IMR-90 (cell line): ENCODE data around the gene CNGB1. TPM values are rescaled to one million over a fixed set of nuclear protein-coding genes. Genes with fewer than 3 reads are reported as not detected.

ENCODE experiments used
- ATAC-seq: fragments of 200-7000 bp; cut with Tn5 transposase; 2 replicates; pipeline ENCODE4 v1.9.1; 2020; ENCODE audit warnings: low read depth, mild to moderate bottlenecking, moderate library complexity
- BruUV-seq: library from RNA; stranded (reverse); fragments of 400-500 nt; replicated peaks from 2 replicates; lab custom pipeline; 2021; lab: Mats Ljungman, UMichigan
- CTCF ChIA-PET: fragments of 300-600 bp; formaldehyde crosslinking; extraction: SDS; loops from one replicate; lab custom pipeline; 2021; ENCODE audit warnings: antibody characterized with exemption; lab: Yijun Ruan, JAX
- POLR2A ChIA-PET: fragments of 300-600 bp; sonication (Branson Sonifier 250); formaldehyde crosslinking; loops from one replicate; lab custom pipeline; 2022; ENCODE audit warnings: antibody characterized with exemption; ENCODE audit not compliant: unreplicated experiment; lab: Charles Lee
- DNase-seq: peaks from one replicate; pipeline ENCODE4 v3.0.0; 2013
- H2AFZ ChIP-seq: replicated peaks from 2 replicates; pipeline ENCODE3; 2013; ENCODE audit warnings: low read length, mild to moderate bottlenecking; ENCODE audit not compliant: poor library complexity
- H2AK5ac ChIP-seq: 2 replicates; pipeline ENCODE4 v1.6.1; 2013; ENCODE audit warnings: low read depth, low read length, inconsistent platforms
- H2AK9ac ChIP-seq: replicated peaks from 2 replicates; pipeline ENCODE3; 2013; ENCODE audit warnings: mild to moderate bottlenecking, low read depth, low read length, moderate library complexity; ENCODE audit not compliant: poor library complexity
- H2BK120ac ChIP-seq: 2 replicates; pipeline ENCODE4 v1.6.1; 2013; ENCODE audit warnings: low read depth, low read length, inconsistent platforms
- H2BK15ac ChIP-seq: 3 replicates; pipeline ENCODE4 v1.6.1; 2013; ENCODE audit warnings: low read depth, low read length, inconsistent platforms
- H2BK20ac ChIP-seq: 2 replicates; pipeline ENCODE4 v1.6.1; 2013; ENCODE audit warnings: low read depth, mild to moderate bottlenecking, inconsistent platforms, low read length, moderate library complexity
- H2BK5ac ChIP-seq: 2 replicates; pipeline ENCODE4 v1.6.1; 2013; ENCODE audit warnings: mild to moderate bottlenecking, low read depth, low read length, inconsistent platforms; ENCODE audit not compliant: poor library complexity, severe bottlenecking
- H3K14ac ChIP-seq: replicated peaks from 2 replicates; pipeline ENCODE4 v1.6.1; 2013; ENCODE audit warnings: low read depth, low read length, inconsistent platforms
- H3K18ac ChIP-seq: 2 replicates; pipeline ENCODE4 v1.6.1; 2013; ENCODE audit warnings: low read depth, low read length, control low read depth
- H3K23ac ChIP-seq: 2 replicates; pipeline ENCODE4 v1.6.1; 2013; ENCODE audit warnings: low read depth, low read length, inconsistent platforms
- H3K27ac ChIP-seq: 2 replicates; pipeline ENCODE4 v1.5.1; 2013; ENCODE audit warnings: mild to moderate bottlenecking, control low read depth, low read length; ENCODE audit not compliant: insufficient read depth
- H3K27me3 ChIP-seq: 2 replicates; pipeline ENCODE4 v1.6.1; 2013; ENCODE audit warnings: low read length; ENCODE audit not compliant: control insufficient read depth, insufficient read depth
- H3K36me3 ChIP-seq: 2 replicates; pipeline ENCODE4 v1.6.1; 2013; ENCODE audit warnings: low read length, mixed read lengths; ENCODE audit not compliant: control insufficient read depth, insufficient read depth
- H3K4ac ChIP-seq: 2 replicates; pipeline ENCODE4 v1.6.1; 2013; ENCODE audit warnings: low read depth, low read length, inconsistent platforms
- H3K4me1 ChIP-seq: 2 replicates; pipeline ENCODE4 v1.6.1; 2013; ENCODE audit warnings: low read length, mixed read lengths; ENCODE audit not compliant: control insufficient read depth, insufficient read depth
- H3K4me2 ChIP-seq: 2 replicates; pipeline ENCODE4 v1.6.1; 2013; ENCODE audit warnings: low read depth, mild to moderate bottlenecking, control low read depth, low read length, moderate library complexity
- H3K4me3 ChIP-seq: 2 replicates; pipeline ENCODE4 v1.5.1; 2013; ENCODE audit warnings: low read depth, mild to moderate bottlenecking, control low read depth, low read length, moderate library complexity; ENCODE audit not compliant: insufficient read depth
- H3K56ac ChIP-seq: 2 replicates; pipeline ENCODE4 v1.6.1; 2013; ENCODE audit warnings: low read length, inconsistent platforms; ENCODE audit not compliant: insufficient read depth; ENCODE audit errors: extremely low read depth
- H3K79me1 ChIP-seq, 2 experiments: 2 replicates each; pipeline ENCODE4 v1.6.1; 2013; ENCODE audit warnings: low read length in 2 of 2, inconsistent platforms in 1 of 2, low read depth in 1 of 2
- H3K9ac ChIP-seq: 2 replicates; pipeline ENCODE4 v1.6.1; 2013; ENCODE audit warnings: low read depth, low read length, control low read depth
- H3K9me1 ChIP-seq: 2 replicates; pipeline ENCODE4 v1.6.1; 2013; ENCODE audit warnings: low read length, inconsistent platforms; ENCODE audit not compliant: insufficient read depth
- H3K9me3 ChIP-seq: 2 replicates; pipeline ENCODE4 v1.6.1; 2013; ENCODE audit warnings: low read length; ENCODE audit not compliant: control insufficient read depth, insufficient read depth
- H4K20me1 ChIP-seq: 2 replicates; pipeline ENCODE4 v1.6.1; 2013; ENCODE audit warnings: low read length, inconsistent platforms; ENCODE audit not compliant: insufficient read depth
- H4K5ac ChIP-seq: 2 replicates; pipeline ENCODE4 v1.6.1; 2013; ENCODE audit warnings: mild to moderate bottlenecking, low read depth, low read length, control low read depth
- H4K8ac ChIP-seq, 2 experiments: 2 replicates each; pipeline ENCODE4 v1.6.1; 2013; ENCODE audit warnings: low read depth in 2 of 2, low read length in 2 of 2, control low read depth in 1 of 2, inconsistent platforms in 1 of 2
- H4K91ac ChIP-seq: 2 replicates; pipeline ENCODE4 v1.6.1; 2013; ENCODE audit warnings: low read depth, low read length, inconsistent platforms; ENCODE audit not compliant: insufficient read depth
- CEBPB ChIP-seq: IDR thresholded peaks from 2 replicates; pipeline ENCODE4 v1.6.1; 2012; ENCODE audit warnings: low read depth, low read length, improper control_type of control experiment
- CHD1 ChIP-seq: IDR thresholded peaks from 2 replicates; pipeline ENCODE4 v1.6.1; 2012; ENCODE audit warnings: low read depth, low read length, improper control_type of control experiment
- FOS ChIP-seq: fragments of 150-350 bp; IDR thresholded peaks from 2 replicates; pipeline ENCODE4 v1.6.1; 2016; ENCODE audit warnings: low read depth, low read length
- MAFK ChIP-seq: IDR thresholded peaks from 2 replicates; pipeline ENCODE4 v1.6.1; 2012; ENCODE audit warnings: low read depth, low read length, improper control_type of control experiment
- NFE2L2 ChIP-seq: fragments of 150-350 bp; IDR thresholded peaks from 2 replicates; pipeline ENCODE4 v1.6.1; 2016; ENCODE audit warnings: low read depth, mild to moderate bottlenecking, low read length
- POLR2A ChIP-seq: IDR thresholded peaks from 2 replicates; pipeline ENCODE4 v1.6.1; 2012; ENCODE audit warnings: mild to moderate bottlenecking, low read depth, low read length
- RFX5 ChIP-seq: IDR thresholded peaks from 2 replicates; pipeline ENCODE4 v1.8.0; 2012; ENCODE audit warnings: low read depth, mild to moderate bottlenecking, low read length, moderate library complexity
- SMC3 ChIP-seq: fragments of 150-350 bp; IDR thresholded peaks from 2 replicates; pipeline ENCODE4 v1.6.1; 2016; ENCODE audit warnings: low read depth, mild to moderate bottlenecking, antibody characterized with exemption, low read length, moderate library complexity
- WGBS, 2 experiments: methylation state at CpG; one replicate each; pipeline versions ENCODE4 v1.1.5 to v1.1.7; 2013; ENCODE audit warnings: missing lambda C conversion rate in 2 of 2; ENCODE audit not compliant: insufficient read length in 1 of 2; ENCODE audit errors: extremely low coverage in 2 of 2; 5-methylcytosine and 5-hydroxymethylcytosine counted together
- dilution Hi-C: fragments of 300-500 bp; cut with HindIII; formaldehyde crosslinking; loops from one replicate; pipeline ENCODE4 v1.14.3; 2018; ENCODE audit warnings: low sequenced_read_pairs; ENCODE audit not compliant: unreplicated experiment
- in situ Hi-C: fragments of 300-500 bp; cut with MboI; formaldehyde crosslinking; loops from 3 replicates; pipeline ENCODE4 v1.14.3; 2019; ENCODE audit warnings: low sequenced_read_pairs, inconsistent platforms, mixed read lengths
- intact Hi-C: fragments of 100-400 bp; cut with micrococcal nuclease; formaldehyde crosslinking; loops from 2 replicates; pipeline ENCODE4 v1.10.0; 2022
- polyA plus RNA-seq, 3 experiments: library from polyadenylated mRNA; depleted of rRNA; stranded (reverse); fragments of >200 nt; gene quantifications; 2 replicates each; pipeline ENCODE4 v1.2.3, GENCODE V29; 2012; ENCODE audit warnings: low replicate concordance in 1 of 3
- total RNA-seq: library from RNA; depleted of rRNA; stranded (reverse); fragments of >200 nt; gene quantifications from 2 replicates; pipeline ENCODE4 v1.2.3, GENCODE V29; 2012
- TF ChIP-seq, protein P1 (sequence below): fragments of 150-350 bp; IDR thresholded peaks from 2 replicates; pipeline ENCODE4 v1.6.1; 2016; ENCODE audit warnings: low read depth, mild to moderate bottlenecking, low read length, moderate library complexity, borderline replicate concordance
- TF ChIP-seq, protein P2 (sequence below): fragments of 150-350 bp; IDR thresholded peaks from 2 replicates; pipeline ENCODE4 v1.6.1; 2017; ENCODE audit warnings: mild to moderate bottlenecking, antibody characterized with exemption, low read length, low read depth

CNGB1 gene
- total and polyA plus RNA-seq, 2 of the 4 experiments (the other 2 are of a cell fraction), result not detected

DNA sequence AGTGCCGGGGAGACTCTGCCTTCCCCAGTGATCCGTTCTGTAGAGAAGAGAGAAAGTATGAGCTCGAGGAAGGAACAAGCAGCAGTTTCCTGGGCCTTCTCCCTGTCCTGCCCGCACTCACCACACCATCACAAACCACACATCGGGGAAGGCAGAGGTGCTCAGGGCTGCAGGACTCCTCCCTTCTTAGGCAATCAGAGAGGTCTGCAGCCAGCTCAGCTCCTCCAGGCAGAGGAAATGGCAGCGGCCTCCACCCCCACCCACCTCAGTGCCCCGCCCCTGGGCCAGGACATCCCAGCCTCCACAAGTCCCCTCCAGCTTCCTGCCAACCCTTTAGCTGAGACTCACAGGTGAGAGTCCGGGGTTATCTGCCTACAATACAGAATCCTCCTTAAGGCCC lies 27.6 kb upstream of the CNGB1 start:
- no peak overlapping the region for H2AK5ac ChIP-seq
- no peak overlapping the region for H2BK20ac ChIP-seq
- H3K4ac ChIP-seq, result no peak overlapping the region
- no peak overlapping the region for H3K18ac ChIP-seq
- no peak overlapping the region for H2BK120ac ChIP-seq
- no peak overlapping the region for H2AFZ ChIP-seq
- no peak overlapping the region for H3K27ac ChIP-seq
- no CpG with 5 or more reads among the region's 8 CpGs for WGBS, 2 experiments
- peaks cover 11% of the 10 kb centered on the region; the same call in 1 of the 2 replicates for H3K9me1 ChIP-seq
- H3K14ac ChIP-seq, result no peak overlapping the region
- no peak overlapping the region for H3K56ac ChIP-seq
- no peak overlapping the region for H2BK15ac ChIP-seq
- peaks cover 18 to 65% of the 10 kb centered on the region in 2 experiments for H3K79me1 ChIP-seq
- H2AK9ac ChIP-seq, result peak overlapping the region; percentile 37
- intact Hi-C loops (no loop called here), in situ Hi-C loops (no loop called here), dilution Hi-C loops (no loop called here)
- no peak overlapping the region for H4K91ac ChIP-seq
- H3K36me3 ChIP-seq, result peaks cover 42% of the 10 kb centered on the region; the same call in 1 of the 2 replicates
- no peak overlapping the region for H4K8ac ChIP-seq
- H2BK5ac ChIP-seq, result no peak overlapping the region
- no peak overlapping the region for H3K23ac ChIP-seq
- ChIA-PET CTCF (no interaction called here), POLR2A (no interaction called here)
- BruUV-seq, result no TSS peak
- no peaks in the 10 kb centered on the region for H3K27me3 ChIP-seq
- TF ChIP-seq RFX5, result no peak
- no peak for TF ChIP-seq CHD1
- TF ChIP-seq MAFK, result no peak
- no peak for TF ChIP-seq POLR2A
- TF ChIP-seq, protein P1, sequence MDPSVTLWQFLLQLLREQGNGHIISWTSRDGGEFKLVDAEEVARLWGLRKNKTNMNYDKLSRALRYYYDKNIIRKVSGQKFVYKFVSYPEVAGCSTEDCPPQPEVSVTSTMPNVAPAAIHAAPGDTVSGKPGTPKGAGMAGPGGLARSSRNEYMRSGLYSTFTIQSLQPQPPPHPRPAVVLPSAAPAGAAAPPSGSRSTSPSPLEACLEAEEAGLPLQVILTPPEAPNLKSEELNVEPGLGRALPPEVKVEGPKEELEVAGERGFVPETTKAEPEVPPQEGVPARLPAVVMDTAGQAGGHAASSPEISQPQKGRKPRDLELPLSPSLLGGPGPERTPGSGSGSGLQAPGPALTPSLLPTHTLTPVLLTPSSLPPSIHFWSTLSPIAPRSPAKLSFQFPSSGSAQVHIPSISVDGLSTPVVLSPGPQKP, result no peak
- TF ChIP-seq CEBPB, result no peak
- TF ChIP-seq SMC3, result no peak
- no peak for TF ChIP-seq NFE2L2
- no peak for TF ChIP-seq FOS
- TF ChIP-seq, protein P2, sequence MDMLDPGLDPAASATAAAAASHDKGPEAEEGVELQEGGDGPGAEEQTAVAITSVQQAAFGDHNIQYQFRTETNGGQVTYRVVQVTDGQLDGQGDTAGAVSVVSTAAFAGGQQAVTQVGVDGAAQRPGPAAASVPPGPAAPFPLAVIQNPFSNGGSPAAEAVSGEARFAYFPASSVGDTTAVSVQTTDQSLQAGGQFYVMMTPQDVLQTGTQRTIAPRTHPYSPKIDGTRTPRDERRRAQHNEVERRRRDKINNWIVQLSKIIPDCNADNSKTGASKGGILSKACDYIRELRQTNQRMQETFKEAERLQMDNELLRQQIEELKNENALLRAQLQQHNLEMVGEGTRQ, result no peak
- ATAC-seq (no peak), DNase-seq (no peak)
- no peak overlapping the region for H3K9ac ChIP-seq
- H4K5ac ChIP-seq, result no peak overlapping the region
- no peaks in the 10 kb centered on the region for H3K9me3 ChIP-seq
- no peak overlapping the region for H3K4me3 ChIP-seq
- H3K4me1 ChIP-seq, result peaks cover 12% of the 10 kb centered on the region
- no peak overlapping the region for H3K4me2 ChIP-seq
- H4K20me1 ChIP-seq, result peaks cover 18% of the 10 kb centered on the region
